ENCODE data around the gene PCDH8.

- no peak for TF ChIP-seq ATF1 (CRISPR knock-in tag; IDR thresholded peaks at IDR 0.05)
- no peak for TF ChIP-seq CTCF (IDR thresholded peaks at IDR 0.05)
- TF ChIP-seq JUN (CRISPR knock-in tag; IDR thresholded peaks at IDR 0.05) = no peak
- no peak for TF ChIP-seq NR3C1 (CRISPR knock-in tag; conservative IDR thresholded peaks at IDR 0.05; ENCODE audit: low read depth)
- no peak for TF ChIP-seq ZNF121 (CRISPR knock-in tag; IDR thresholded peaks at IDR 0.05)
- TF ChIP-seq ZSCAN18 (CRISPR knock-in tag; IDR thresholded peaks at IDR 0.05) = no peak
- TF ChIP-seq SP1 (CRISPR knock-in tag; conservative IDR thresholded peaks at IDR 0.05) = no peak
- TF ChIP-seq TP53 (CRISPR knock-in tag; IDR thresholded peaks at IDR 0.05) = no peak
- no peak for TF ChIP-seq IRF2 (CRISPR knock-in tag; IDR thresholded peaks at IDR 0.05; ENCODE audit: borderline replicate concordance, low read depth)
- no peak for TF ChIP-seq SMAD3 (CRISPR knock-in tag; IDR thresholded peaks at IDR 0.05; ENCODE audit: borderline replicate concordance)
- TF ChIP-seq ESRRA (CRISPR knock-in tag; IDR thresholded peaks at IDR 0.05; ENCODE audit: borderline replicate concordance) = no peak
- no peak for TF ChIP-seq TEAD4 (CRISPR knock-in tag; IDR thresholded peaks at IDR 0.05)
- TF ChIP-seq ZNF232 (CRISPR knock-in tag; IDR thresholded peaks at IDR 0.05) = no peak
- no peak for TF ChIP-seq EMX1 (CRISPR knock-in tag; IDR thresholded peaks at IDR 0.05)
Measured at GRCh38 chr13:52878831-52879230, 30.4 kb upstream of the PCDH8 start.
